Right cardiac atrium (tissue), 5 donors: Measurements from ENCODE around the gene KCNAB2. TPM values are rescaled to one million over a fixed set of nuclear protein-coding genes. Genes with fewer than 3 reads are reported as not detected.
"Not testable (repeated sequence)": the region's sequence is repeated elsewhere in the genome, so short reads cannot be mapped to it uniquely, and the experiment has no call there.

Source experiments
- ATAC-seq, 2 donors: fragments of 200-7000 bp; cut with Tn5 transposase; one replicate each; pipeline versions ENCODE4 v1.8.0 to v1.9.1; 2020; ENCODE audit warnings: moderate library complexity in 2 of 2, mild to moderate bottlenecking in 1 of 2
- DNase-seq, 3 donors: peaks; one replicate each; pipeline ENCODE4 v3.0.0-alpha.2; 2020
- H3K27ac ChIP-seq: one replicate; pipeline ENCODE4 v1.5.1; 2013; ENCODE audit warnings: mild to moderate bottlenecking, low read length, control low read depth, moderate library complexity
- H3K27me3 ChIP-seq: one replicate; pipeline ENCODE4 v1.6.1; 2013; ENCODE audit not compliant: control insufficient read depth, insufficient read depth
- H3K4me1 ChIP-seq: one replicate; pipeline ENCODE4 v1.6.1; 2013; ENCODE audit warnings: low read length; ENCODE audit not compliant: control insufficient read depth, insufficient read depth
- H3K4me3 ChIP-seq: one replicate; pipeline ENCODE4 v1.5.1; 2013; ENCODE audit warnings: low read length, control low read depth
- H3K9me3 ChIP-seq: one replicate; pipeline ENCODE4 v1.6.1; 2013; ENCODE audit warnings: low read length; ENCODE audit not compliant: control insufficient read depth
- WGBS: extraction: QIAGEN DNeasy Blood & Tissue Kit; methylation state at CpG from one replicate; pipeline ENCODE4 v1.1.7; 2013; 5-methylcytosine and 5-hydroxymethylcytosine counted together
- intact Hi-C, 4 donors: fragments of 100-400 bp; cut with DNase I; formaldehyde crosslinking; loops; one replicate each; pipeline versions ENCODE4 v1.11.0 to v1.14.0; 2022 to 2023
- polyA plus RNA-seq: library from polyadenylated mRNA; stranded (reverse); fragments of 200-250 nt; gene quantifications from one replicate; pipeline ENCODE4 v1.2.3, GENCODE V29; 2013
- total RNA-seq, 4 donors: library from RNA; stranded (reverse); fragmentation: NEBNext Ultra II Directional; extraction: Animal tissue kit (Norgen Biotek cat#: 25700); gene quantifications; one replicate each; pipeline ENCODE4 v1.2.1, GENCODE V29; 2021
- donor health status: healthy with polysubstance abuse.
- donor health status: DM: no; HTN: yes; CAD: no.
- donor health status: DM: no; HTN: no; CAD: no.
- donor health status: DM: no; HTN: yes; CAD: no; lungs with severe emphysema.
- donor health status: DM: yes; HTN: yes; CAD: no.

Gene KCNAB2
- total and polyA plus RNA-seq, 5 donors: 12.6 to 25.6 (median 15.8) TPM

- ATAC-seq (no peak), DNase-seq (peak in 1 of 3 donors; percentile 40)
- H3K27me3 ChIP-seq: no peaks in the 10 kb centered on the region
- intact Hi-C loops: no loop called here
- no peaks in the 10 kb centered on the region for H3K4me1 ChIP-seq
- no peaks in the 10 kb centered on the region for H3K9me3 ChIP-seq
- no peak overlapping the region for H3K27ac ChIP-seq
- H3K4me3 ChIP-seq: no peak overlapping the region
- WGBS: 87% methylated on average over 15 of the region's 15 CpGs
These were observed 27.9 kb downstream of the KCNAB2 start for GRCh38 chr1:6073480-6074053.

- no peaks in the 10 kb centered on the region for H3K27me3 ChIP-seq
- intact Hi-C loops: no loop called here
- H3K4me1 ChIP-seq: no peaks in the 10 kb centered on the region
- no peak for DNase-seq
- H3K27ac ChIP-seq: no peak overlapping the region
- H3K4me3 ChIP-seq: no peak overlapping the region
- WGBS: 96% methylated on average over 21 of the region's 21 CpGs
- ATAC-seq: no peak
- H3K9me3 ChIP-seq: no peaks in the 10 kb centered on the region
These were observed 28.7 kb downstream of the KCNAB2 start for GRCh38 chr1:6074192-6074901.

- ATAC-seq: no peak
- Histone ChIP-seq H3K4me1 (no peaks in the 10 kb centered on the region), H3K4me3 (no peak overlapping the region), H3K9me3 (no peaks in the 10 kb centered on the region), H3K27ac (no peak overlapping the region), H3K27me3 (no peaks in the 10 kb centered on the region)
- DNase-seq: no peak
- 98% methylated on average over 3 of the region's 3 CpGs for WGBS
- intact Hi-C loops: no loop called here
These were observed 30.1 kb downstream of the KCNAB2 start for GRCh38 chr1:6075748-6076147.

DNA sequence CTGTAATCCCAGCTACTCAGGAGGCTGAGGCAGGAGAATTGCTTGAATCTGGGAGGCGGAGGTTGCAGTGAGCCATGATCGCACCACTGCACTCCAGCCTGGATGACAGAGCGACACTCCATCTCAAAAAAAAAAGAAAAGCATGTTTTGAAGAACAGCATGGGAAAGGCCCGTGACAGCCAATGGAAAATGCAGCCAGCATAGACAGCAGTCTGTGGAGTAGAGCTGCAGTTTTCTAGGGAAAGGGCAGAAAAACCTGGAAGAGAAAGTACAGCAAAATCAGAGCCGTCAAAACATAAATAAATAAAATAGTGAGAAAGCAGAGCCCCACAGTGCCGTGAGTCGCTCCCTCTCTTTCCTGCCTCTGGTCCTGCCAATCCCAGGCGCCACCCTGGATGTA, 31.4 kb downstream of the KCNAB2 start:
- 89% methylated on average over 8 of the region's 8 CpGs for WGBS

GRCh38 chr1:6077506-6077905, 31.8 kb downstream of the KCNAB2 start:
- DNase-seq (peak in 1 of 3 donors; percentile 36), ATAC-seq (no peak)
- Histone ChIP-seq H3K4me3 (no peak overlapping the region), H3K27ac (no peak overlapping the region), H3K27me3 (no peaks in the 10 kb centered on the region), H3K4me1 (no peaks in the 10 kb centered on the region), H3K9me3 (no peaks in the 10 kb centered on the region)
- intact Hi-C loops: no loop called here
- WGBS: 77% methylated on average over 19 of the region's 19 CpGs

More for the DNA sequence above, 31.4 kb downstream of the KCNAB2 start:
- H3K4me1 ChIP-seq, H3K27me3 ChIP-seq, H3K27ac ChIP-seq, DNase-seq, intact Hi-C loops, H3K9me3 ChIP-seq, H3K4me3 ChIP-seq, ATAC-seq: not testable (repeated sequence)

DNA sequence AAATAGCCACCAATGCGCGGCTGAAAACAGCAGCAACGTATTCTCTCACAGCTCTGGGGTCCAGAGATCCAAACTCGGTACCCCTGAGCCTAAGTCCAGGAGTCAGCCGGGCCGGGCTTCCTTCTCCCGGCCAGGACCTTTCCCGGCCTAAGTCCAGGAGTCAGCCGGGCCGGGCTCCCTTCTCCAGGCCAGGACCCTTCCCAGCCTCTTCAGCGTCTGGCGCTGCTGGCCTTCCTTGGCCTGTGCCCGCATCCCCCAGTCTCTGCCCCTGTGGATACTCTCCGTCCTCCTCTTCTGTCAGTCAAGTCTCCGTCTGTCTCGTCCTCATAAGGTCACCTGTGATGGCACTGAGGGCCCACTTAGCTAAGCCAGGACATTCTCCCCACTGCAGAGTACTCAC, 32.2 kb downstream of the KCNAB2 start:
- DNase-seq (peak in 1 of 3 donors; percentile 37), ATAC-seq (no peak)
- no peaks in the 10 kb centered on the region for H3K9me3 ChIP-seq
- intact Hi-C loops: no loop called here
- H3K27ac ChIP-seq: no peak overlapping the region
- H3K27me3 ChIP-seq: no peaks in the 10 kb centered on the region
- H3K4me3 ChIP-seq: no peak overlapping the region
- H3K4me1 ChIP-seq: no peaks in the 10 kb centered on the region
- WGBS: 97% methylated on average over 16 of the region's 16 CpGs

- no peaks in the 10 kb centered on the region for H3K27me3 ChIP-seq
- intact Hi-C loops: no loop called here
- ATAC-seq (no peak), DNase-seq (no peak)
- H3K27ac ChIP-seq: no peak overlapping the region
- no peaks in the 10 kb centered on the region for H3K9me3 ChIP-seq
- H3K4me1 ChIP-seq: no peaks in the 10 kb centered on the region
- no peak overlapping the region for H3K4me3 ChIP-seq
- 50% methylated on average over 12 of the region's 12 CpGs for WGBS
These were observed 34.8 kb downstream of the KCNAB2 start for GRCh38 chr1:6080469-6080868.

DNA sequence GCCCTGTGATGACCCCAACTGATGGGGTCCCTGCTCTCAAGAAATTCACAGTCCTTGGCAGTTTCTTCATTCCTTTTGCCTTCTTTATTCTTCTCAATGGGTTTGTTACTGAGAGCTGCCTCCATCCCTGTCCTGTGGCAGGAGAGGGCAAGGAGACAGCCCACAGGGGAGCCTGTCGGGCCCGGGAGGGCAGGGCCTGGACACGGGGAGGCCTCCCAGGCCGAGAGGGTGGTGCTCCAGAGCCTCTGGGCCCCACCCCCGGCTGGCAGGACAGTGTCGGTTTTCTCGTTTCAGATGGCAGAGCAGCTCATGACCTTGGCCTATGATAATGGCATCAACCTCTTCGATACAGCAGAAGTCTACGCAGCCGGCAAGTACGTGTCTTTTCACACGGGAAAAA, 36.2 kb downstream of the KCNAB2 start:
- WGBS: 83% methylated on average over 12 of the region's 12 CpGs
- DNase-seq: no peak
- Histone ChIP-seq H3K4me1 (no peaks in the 10 kb centered on the region), H3K9me3 (no peaks in the 10 kb centered on the region), H3K27me3 (no peaks in the 10 kb centered on the region), H3K27ac (no peak overlapping the region), H3K4me3 (no peak overlapping the region)
- ATAC-seq: no peak
- intact Hi-C loops: no loop called here

DNA sequence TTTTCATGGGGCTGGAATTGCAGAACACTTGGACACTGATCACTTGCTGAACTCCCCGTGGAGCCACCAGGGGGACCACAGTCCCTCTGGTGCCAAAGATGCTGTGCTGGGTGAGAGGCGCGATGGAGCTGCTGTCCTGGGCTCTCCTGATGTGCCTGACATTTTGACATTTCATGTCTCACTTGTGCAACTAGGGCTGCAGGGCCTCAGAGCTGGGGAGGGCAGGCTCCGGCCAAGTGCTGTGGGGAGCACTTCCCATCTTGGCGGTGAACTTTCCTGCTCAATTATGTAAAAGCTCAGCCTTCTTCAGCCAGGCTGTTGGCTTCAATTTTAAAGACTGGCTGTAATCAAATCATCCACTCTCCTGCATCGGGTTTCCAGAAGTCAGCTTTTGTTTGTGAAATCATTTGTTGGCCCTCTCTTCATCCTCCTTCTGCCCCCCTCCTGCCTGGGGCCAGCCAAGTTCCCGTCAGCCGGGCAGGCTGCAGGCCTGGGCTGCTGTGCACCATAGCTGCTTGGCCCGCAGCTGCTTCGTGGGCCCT, 36.8 kb downstream of the KCNAB2 start:
- DNase-seq: peak; percentile 58 to 80 (median 71)
- ATAC-seq: peak; percentile 58 to 77
- Histone ChIP-seq H3K27ac (no peak overlapping the region), H3K9me3 (no peaks in the 10 kb centered on the region), H3K4me3 (no peak overlapping the region), H3K4me1 (no peaks in the 10 kb centered on the region), H3K27me3 (no peaks in the 10 kb centered on the region)
- intact Hi-C loops: no loop called here
- WGBS: 60% methylated on average over 10 of the region's 10 CpGs

- Histone ChIP-seq H3K27ac (no peak overlapping the region), H3K27me3 (no peaks in the 10 kb centered on the region), H3K9me3 (no peaks in the 10 kb centered on the region), H3K4me3 (no peak overlapping the region), H3K4me1 (no peaks in the 10 kb centered on the region)
- DNase-seq (peak in 1 of 3 donors; percentile 37), ATAC-seq (no peak)
- 66% methylated on average over 18 of the region's 18 CpGs for WGBS
- intact Hi-C loops: no loop called here
These were observed 37.7 kb downstream of the KCNAB2 start for GRCh38 chr1:6083385-6083784.

GRCh38 chr1:6083801-6084446, 38.2 kb downstream of the KCNAB2 start:
- 70% methylated on average over 12 of the region's 12 CpGs for WGBS
- DNase-seq: peak in 1 of 3 donors; percentile 10
- Histone ChIP-seq H3K4me1 (no peaks in the 10 kb centered on the region), H3K27ac (no peak overlapping the region), H3K27me3 (no peaks in the 10 kb centered on the region), H3K9me3 (no peaks in the 10 kb centered on the region), H3K4me3 (no peak overlapping the region)
- ATAC-seq: no peak
- intact Hi-C loops: no loop called here
